ENCODE results near the gene ROBO4. TPM values are rescaled to one million over a fixed set of nuclear protein-coding genes. Genes with fewer than 3 reads are reported as not detected.

The ROBO4 gene
- total RNA-seq, 2 experiments from 2014 or later: not detected

- Histone ChIP-seq H3K4me1 (ENCODE audit: insufficient read depth, low read length, poor library complexity, severe bottlenecking) (no peaks in the 10 kb centered on the region), H2AFZ (ENCODE audit: low read length) (no peak overlapping the region), H3K27ac (ENCODE audit: low read depth, low read length, poor library complexity, severe bottlenecking) (no peak overlapping the region), H3K79me2 (ENCODE audit: insufficient read depth, low read depth, low read length) (no peaks in the 10 kb centered on the region), H3K4me3 (ENCODE audit: low read depth, low read length, poor library complexity, severe bottlenecking) (no peak overlapping the region), H3K36me3 (ENCODE audit: insufficient read depth, low read length) (no peaks in the 10 kb centered on the region), H3K9me2 (ENCODE audit: insufficient read depth, low read length) (no peaks in the 10 kb centered on the region), H3K9me3 (ENCODE audit: low read length) (no peaks in the 10 kb centered on the region), H4K20me1 (ENCODE audit: insufficient read depth, low read length) (no peaks in the 10 kb centered on the region), H3K4me2 (ENCODE audit: low read length) (no peak overlapping the region)
- no peak for DNase-seq (ENCODE audit: low spot score)
- intact Hi-C loops (cut with micrococcal nuclease; ENCODE audit: unreplicated experiment): no loop called here
- ChIA-PET CTCF (ENCODE audit: unreplicated experiment) (no interaction called here), POLR2A (interaction anchor here (0.5 to 0.6 kb wide), 4 partner anchors 52 to 1124 kb away, joined by 3 to 4 read pairs (median 3); no protein-coding TSS in a partner anchor)
- no TSS peak for BruUV-seq (replicated peaks)
- TF ChIP-seq EZH2phosphoT487 (IDR thresholded peaks at IDR 0.05; ENCODE audit: borderline replicate concordance, low read depth, low read length): no peak
- TF ChIP-seq, protein P1, sequence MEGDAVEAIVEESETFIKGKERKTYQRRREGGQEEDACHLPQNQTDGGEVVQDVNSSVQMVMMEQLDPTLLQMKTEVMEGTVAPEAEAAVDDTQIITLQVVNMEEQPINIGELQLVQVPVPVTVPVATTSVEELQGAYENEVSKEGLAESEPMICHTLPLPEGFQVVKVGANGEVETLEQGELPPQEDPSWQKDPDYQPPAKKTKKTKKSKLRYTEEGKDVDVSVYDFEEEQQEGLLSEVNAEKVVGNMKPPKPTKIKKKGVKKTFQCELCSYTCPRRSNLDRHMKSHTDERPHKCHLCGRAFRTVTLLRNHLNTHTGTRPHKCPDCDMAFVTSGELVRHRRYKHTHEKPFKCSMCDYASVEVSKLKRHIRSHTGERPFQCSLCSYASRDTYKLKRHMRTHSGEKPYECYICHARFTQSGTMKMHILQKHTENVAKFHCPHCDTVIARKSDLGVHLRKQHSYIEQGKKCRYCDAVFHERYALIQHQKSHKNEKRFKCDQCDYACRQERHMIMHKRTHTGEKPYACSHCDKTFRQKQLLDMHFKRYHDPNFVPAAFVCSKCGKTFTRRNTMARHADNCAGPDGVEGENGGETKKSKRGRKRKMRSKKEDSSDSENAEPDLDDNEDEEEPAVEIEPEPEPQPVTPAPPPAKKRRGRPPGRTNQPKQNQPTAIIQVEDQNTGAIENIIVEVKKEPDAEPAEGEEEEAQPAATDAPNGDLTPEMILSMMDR (conservative IDR thresholded peaks at IDR 0.05; ENCODE audit: low read length): no peak
Measured at GRCh38 chr11:124898711-124899110, 1.0 kb upstream of the ROBO4 start.

DNA sequence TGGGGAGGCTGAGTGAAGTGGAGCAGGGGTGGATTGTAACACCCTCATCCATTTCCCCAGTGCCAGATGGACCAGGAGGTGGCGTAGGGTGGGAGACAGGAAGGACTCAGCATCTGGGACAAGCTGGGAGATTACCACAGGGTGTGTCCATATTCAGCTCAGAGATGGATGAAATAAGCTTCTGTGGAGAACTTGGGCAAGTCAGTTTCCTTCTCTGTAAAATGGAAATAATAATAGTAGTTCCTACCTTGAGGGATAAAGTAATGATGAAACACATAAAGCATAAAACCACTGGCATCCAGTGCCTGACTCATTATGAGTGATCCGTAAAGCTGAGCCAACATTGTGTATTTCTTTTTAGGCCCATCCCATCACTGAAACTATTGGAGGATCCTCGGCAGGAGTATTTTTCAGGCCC lies 607 bp upstream of the ROBO4 start:
- Histone ChIP-seq H3K4me1 (ENCODE audit: insufficient read depth, low read length, poor library complexity, severe bottlenecking) (no peaks in the 10 kb centered on the region), H3K9me2 (ENCODE audit: insufficient read depth, low read length) (no peaks in the 10 kb centered on the region), H3K27ac (ENCODE audit: low read depth, low read length, poor library complexity, severe bottlenecking) (no peak overlapping the region), H3K9me3 (ENCODE audit: low read length) (no peaks in the 10 kb centered on the region), H3K36me3 (ENCODE audit: insufficient read depth, low read length) (no peaks in the 10 kb centered on the region), H2AFZ (ENCODE audit: low read length) (no peak overlapping the region), H3K79me2 (ENCODE audit: insufficient read depth, low read depth, low read length) (no peaks in the 10 kb centered on the region), H3K4me3 (ENCODE audit: low read depth, low read length, poor library complexity, severe bottlenecking) (no peak overlapping the region), H4K20me1 (ENCODE audit: insufficient read depth, low read length) (no peaks in the 10 kb centered on the region), H3K4me2 (ENCODE audit: low read length) (no peak overlapping the region)
- DNase-seq (ENCODE audit: low spot score): no peak
- TF ChIP-seq, protein P1 (conservative IDR thresholded peaks at IDR 0.05; ENCODE audit: low read length): no peak
- TF ChIP-seq EZH2phosphoT487 (IDR thresholded peaks at IDR 0.05; ENCODE audit: borderline replicate concordance, low read depth, low read length): no peak
- POLR2A ChIA-PET: interaction anchor here (0.5 to 0.6 kb wide), 3 partner anchors 52 to 385 kb away, joined by 3 read pairs; no protein-coding TSS in a partner anchor
- BruUV-seq (replicated peaks): no TSS peak
- CTCF ChIA-PET (ENCODE audit: unreplicated experiment): no interaction called here
- intact Hi-C loops (cut with micrococcal nuclease; ENCODE audit: unreplicated experiment): no loop called here

- H3K27ac ChIP-seq (ENCODE audit: low read depth, low read length, poor library complexity, severe bottlenecking): no peak overlapping the region
- H3K79me2 ChIP-seq (ENCODE audit: insufficient read depth, low read depth, low read length): no peaks in the 10 kb centered on the region
- H3K4me3 ChIP-seq (ENCODE audit: low read depth, low read length, poor library complexity, severe bottlenecking): no peak overlapping the region
- no peaks in the 10 kb centered on the region for H3K4me1 ChIP-seq (ENCODE audit: insufficient read depth, low read length, poor library complexity, severe bottlenecking)
- H3K9me2 ChIP-seq (ENCODE audit: insufficient read depth, low read length): no peaks in the 10 kb centered on the region
- BruUV-seq (replicated peaks): no TSS peak
- ChIA-PET POLR2A (interaction anchor here (0.6 to 0.7 kb wide), 2 partner anchors 18 to 321 kb away, joined by 4 read pairs; no protein-coding TSS in a partner anchor), CTCF (ENCODE audit: unreplicated experiment) (no interaction called here)
- H3K4me2 ChIP-seq (ENCODE audit: low read length): no peak overlapping the region
- intact Hi-C loops (cut with micrococcal nuclease; ENCODE audit: unreplicated experiment): no loop called here
- H4K20me1 ChIP-seq (ENCODE audit: insufficient read depth, low read length): no peaks in the 10 kb centered on the region
- no peak for DNase-seq (ENCODE audit: low spot score)
- TF ChIP-seq EZH2phosphoT487 (IDR thresholded peaks at IDR 0.05; ENCODE audit: borderline replicate concordance, low read depth, low read length): no peak
- no peaks in the 10 kb centered on the region for H3K9me3 ChIP-seq (ENCODE audit: low read length)
- no peaks in the 10 kb centered on the region for H3K36me3 ChIP-seq (ENCODE audit: insufficient read depth, low read length)
- H2AFZ ChIP-seq (ENCODE audit: low read length): no peak overlapping the region
Measured at GRCh38 chr11:124896821-124897391, 759 bp downstream of the ROBO4 start.

Measured in OCI-LY7 (cell line).